HL-60 (cell line): Measurements from ENCODE around the gene SOCS3.
A peak's percentile ranks its signal among the peaks of the same experiment; 100 is the strongest.

ENCODE experiments used
- DNase-seq, 2 experiments: peaks; one replicate each; pipeline ENCODE4 v3.0.0-alpha.2; 2010 to 2020; ENCODE audit warnings: low read depth in 1 of 2, low spot score in 1 of 2
- H3K27ac ChIP-seq: fragments of 250-450 bp; sonication (Bioruptor Pico); replicated peaks from 2 replicates; pipeline ENCODE4 v1.5.1; 2020; ENCODE audit warnings: mild to moderate bottlenecking, moderate library complexity
- H3K27me3 ChIP-seq: fragments of 250-450 bp; sonication (Bioruptor Pico); 2 replicates; pipeline ENCODE4 v1.5.1; 2021; ENCODE audit warnings: mild to moderate bottlenecking, moderate library complexity; ENCODE audit not compliant: insufficient read depth, poor library complexity, severe bottlenecking
- H3K4me3 ChIP-seq: replicated peaks from 2 replicates; pipeline ENCODE4 v1.5.1; 2011; ENCODE audit warnings: mild to moderate bottlenecking, control low read depth, low read length; ENCODE audit not compliant: insufficient read depth
- GABPA ChIP-seq: IDR thresholded peaks from 2 replicates; pipeline ENCODE4 v1.6.1; 2012; ENCODE audit warnings: low read depth
- POLR2AphosphoS5 ChIP-seq: IDR thresholded peaks from 2 replicates; pipeline ENCODE4 v1.6.1; 2012; ENCODE audit warnings: low read depth
- REST ChIP-seq: IDR thresholded peaks from 2 replicates; pipeline ENCODE4 v1.6.1; 2012; ENCODE audit warnings: low read depth; ENCODE audit not compliant: insufficient replicate concordance
- SPI1 ChIP-seq: IDR thresholded peaks from 2 replicates; pipeline ENCODE4 v1.6.1; 2012; ENCODE audit warnings: low read depth, mild to moderate bottlenecking, borderline replicate concordance
- TF ChIP-seq, protein P1 (sequence below): IDR thresholded peaks from one replicate; pipeline ENCODE4 v1.5.1; 2011; ENCODE audit warnings: low read length, control low read depth, inconsistent platforms; ENCODE audit not compliant: insufficient read depth

The SOCS3 gene

GRCh38 chr17:78381601-78382232 lies 21.8 kb upstream of the SOCS3 start:
- DNase-seq = peak in 1 of 2 experiments; percentile 42
- H3K27me3 ChIP-seq = no peaks in the 10 kb centered on the region
- TF ChIP-seq REST = peak; percentile 91
- TF ChIP-seq GABPA = no peak
- TF ChIP-seq POLR2AphosphoS5 = no peak
- H3K4me3 ChIP-seq = peak overlapping the region; percentile 24
- H3K27ac ChIP-seq = peak overlapping the region; percentile 46

GRCh38 chr17:78380370-78380769 lies 20.5 kb upstream of the SOCS3 start:
- Histone ChIP-seq H3K27ac (no peak overlapping the region; the same call in 1 of the 2 replicates), H3K4me3 (peak overlapping the region; percentile 9; the same call in 1 of the 2 replicates), H3K27me3 (no peaks in the 10 kb centered on the region)
- DNase-seq = no peak
- TF ChIP-seq REST (no peak), POLR2AphosphoS5 (no peak), GABPA (no peak), SPI1 (no peak)
- TF ChIP-seq, protein P1, sequence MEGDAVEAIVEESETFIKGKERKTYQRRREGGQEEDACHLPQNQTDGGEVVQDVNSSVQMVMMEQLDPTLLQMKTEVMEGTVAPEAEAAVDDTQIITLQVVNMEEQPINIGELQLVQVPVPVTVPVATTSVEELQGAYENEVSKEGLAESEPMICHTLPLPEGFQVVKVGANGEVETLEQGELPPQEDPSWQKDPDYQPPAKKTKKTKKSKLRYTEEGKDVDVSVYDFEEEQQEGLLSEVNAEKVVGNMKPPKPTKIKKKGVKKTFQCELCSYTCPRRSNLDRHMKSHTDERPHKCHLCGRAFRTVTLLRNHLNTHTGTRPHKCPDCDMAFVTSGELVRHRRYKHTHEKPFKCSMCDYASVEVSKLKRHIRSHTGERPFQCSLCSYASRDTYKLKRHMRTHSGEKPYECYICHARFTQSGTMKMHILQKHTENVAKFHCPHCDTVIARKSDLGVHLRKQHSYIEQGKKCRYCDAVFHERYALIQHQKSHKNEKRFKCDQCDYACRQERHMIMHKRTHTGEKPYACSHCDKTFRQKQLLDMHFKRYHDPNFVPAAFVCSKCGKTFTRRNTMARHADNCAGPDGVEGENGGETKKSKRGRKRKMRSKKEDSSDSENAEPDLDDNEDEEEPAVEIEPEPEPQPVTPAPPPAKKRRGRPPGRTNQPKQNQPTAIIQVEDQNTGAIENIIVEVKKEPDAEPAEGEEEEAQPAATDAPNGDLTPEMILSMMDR = no peak

DNA sequence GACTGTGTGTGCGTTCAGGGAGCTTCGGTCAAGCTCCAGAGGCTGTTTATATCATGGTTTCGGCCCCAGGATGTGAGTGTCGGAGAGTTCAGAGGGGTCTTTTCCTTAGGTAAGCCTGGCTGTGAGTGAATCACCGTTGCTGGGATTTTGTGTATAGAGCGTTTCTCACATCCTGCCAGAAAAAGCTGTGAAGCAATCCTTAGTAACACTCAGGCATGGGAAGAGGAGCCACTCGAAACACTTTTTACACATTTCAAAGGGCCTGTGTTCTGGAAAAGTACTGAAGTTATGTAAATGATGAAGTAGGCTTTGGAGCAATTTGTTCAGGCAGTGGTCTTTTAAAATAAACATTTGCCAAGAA lies 19.2 kb upstream of the SOCS3 start:
- Histone ChIP-seq H3K27ac (peak overlapping the region; percentile 72), H3K27me3 (no peaks in the 10 kb centered on the region), H3K4me3 (peak overlapping the region; percentile 96)
- no peak for DNase-seq
- TF ChIP-seq, protein P1 = no peak
- TF ChIP-seq SPI1 (no peak), REST (no peak), POLR2AphosphoS5 (no peak)
